SJSA1 (cell line): ENCODE results near the gene GABRB3. TPM values are rescaled to one million over a fixed set of nuclear protein-coding genes. Genes with fewer than 3 reads are reported as not detected.

Source experiments
- DNase-seq, 2 experiments: peaks; one replicate each; pipeline ENCODE4 v3.0.0-alpha.2; 2015 to 2020; ENCODE audit warnings: low spot score in 2 of 2, low read depth in 1 of 2
- H3K27ac ChIP-seq: fragments of 250-450 bp; sonication (Bioruptor Pico); 2 replicates; pipeline ENCODE4 v1.5.1; 2020; ENCODE audit warnings: mild to moderate bottlenecking, moderate library complexity
- H3K27me3 ChIP-seq: fragments of 250-450 bp; sonication (Bioruptor Pico); replicated peaks from 2 replicates; pipeline ENCODE4 v1.5.1; 2020; ENCODE audit warnings: mild to moderate bottlenecking, moderate library complexity
- H3K36me3 ChIP-seq: fragments of 250-450 bp; sonication (Bioruptor Pico); 2 replicates; pipeline ENCODE4 v1.5.1; 2020; ENCODE audit warnings: mild to moderate bottlenecking
- H3K4me1 ChIP-seq: fragments of 250-450 bp; sonication (Bioruptor Pico); replicated peaks from 2 replicates; pipeline ENCODE4 v1.6.1; 2021; ENCODE audit warnings: mild to moderate bottlenecking
- H3K4me3 ChIP-seq: fragments of 250-450 bp; sonication (Bioruptor Pico); 2 replicates; pipeline ENCODE4 v1.5.1; 2020; ENCODE audit warnings: mild to moderate bottlenecking
- H3K9me3 ChIP-seq: fragments of 250-450 bp; sonication (Bioruptor Pico); replicated peaks from 2 replicates; pipeline ENCODE4 v1.5.1; 2020; ENCODE audit warnings: mild to moderate bottlenecking
- total RNA-seq: library from RNA; depleted of rRNA; stranded (reverse); fragments of >200 nt; shearing (Covaris generic); gene quantifications from 2 replicates; pipeline ENCODE4 v1.2.3, GENCODE V29; 2014

GABRB3 gene
- total RNA-seq, 1 experiment from 2014 or later: not detected

DNA sequence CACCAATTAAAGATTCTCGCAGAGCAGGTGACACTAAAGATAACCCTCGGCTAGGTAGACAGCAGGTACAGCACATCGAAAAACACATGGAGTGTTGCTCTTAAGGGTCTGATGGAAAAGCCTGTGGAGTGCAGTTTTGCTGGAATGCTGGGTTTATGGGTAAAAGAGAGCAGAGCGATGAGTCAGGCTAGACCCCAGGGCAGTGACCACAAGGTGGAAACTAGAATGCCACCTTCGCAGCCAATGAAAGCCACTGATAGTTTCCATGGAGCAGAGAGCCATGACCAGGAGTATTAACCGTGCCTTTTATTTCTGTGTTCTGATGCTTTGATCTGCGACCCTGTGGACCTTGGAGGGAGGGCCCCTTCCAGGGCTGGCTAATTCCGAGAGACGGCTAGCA, 149.8 kb downstream of the GABRB3 start:
- Histone ChIP-seq H3K4me3 (no peak overlapping the region), H3K9me3 (0 out of 2 replicates have a peak, but pooled peaks cover 3% of the 10 kb centered on the region), H3K27me3 (no peaks in the 10 kb centered on the region), H3K27ac (no peak overlapping the region), H3K36me3 (no peaks in the 10 kb centered on the region), H3K4me1 (no peaks in the 10 kb centered on the region)
- no peak for DNase-seq

- H3K4me1 ChIP-seq: no peaks in the 10 kb centered on the region
- DNase-seq: no peak
- no peak overlapping the region for H3K27ac ChIP-seq
- H3K4me3 ChIP-seq: no peak overlapping the region
- no peaks in the 10 kb centered on the region for H3K27me3 ChIP-seq
- H3K36me3 ChIP-seq: no peaks in the 10 kb centered on the region
- 0 out of 2 replicates have a peak, but pooled peaks cover 3% of the 10 kb centered on the region for H3K9me3 ChIP-seq
Measured at GRCh38 chr15:26621816-26622215, 151.1 kb downstream of the GABRB3 start.

GRCh38 chr15:26620528-26621458, 152.1 kb downstream of the GABRB3 start:
- no peak for DNase-seq
- Histone ChIP-seq H3K36me3 (no peaks in the 10 kb centered on the region), H3K9me3 (no peaks in the 10 kb centered on the region), H3K4me1 (no peaks in the 10 kb centered on the region), H3K4me3 (no peak overlapping the region), H3K27ac (no peak overlapping the region), H3K27me3 (no peaks in the 10 kb centered on the region)

- Histone ChIP-seq H3K9me3 (no peaks in the 10 kb centered on the region; the same call in 1 of the 2 replicates), H3K4me1 (no peaks in the 10 kb centered on the region), H3K4me3 (no peak overlapping the region), H3K27me3 (no peaks in the 10 kb centered on the region), H3K36me3 (no peaks in the 10 kb centered on the region), H3K27ac (no peak overlapping the region)
- DNase-seq: no peak
Measured at GRCh38 chr15:26615927-26616302, 157.0 kb downstream of the GABRB3 start.

GRCh38 chr15:26615188-26615926, 157.5 kb downstream of the GABRB3 start:
- Histone ChIP-seq H3K9me3 (no peaks in the 10 kb centered on the region; the same call in 1 of the 2 replicates), H3K27ac (no peak overlapping the region), H3K4me3 (no peak overlapping the region), H3K4me1 (no peaks in the 10 kb centered on the region), H3K36me3 (no peaks in the 10 kb centered on the region), H3K27me3 (no peaks in the 10 kb centered on the region)
- DNase-seq: no peak

DNA sequence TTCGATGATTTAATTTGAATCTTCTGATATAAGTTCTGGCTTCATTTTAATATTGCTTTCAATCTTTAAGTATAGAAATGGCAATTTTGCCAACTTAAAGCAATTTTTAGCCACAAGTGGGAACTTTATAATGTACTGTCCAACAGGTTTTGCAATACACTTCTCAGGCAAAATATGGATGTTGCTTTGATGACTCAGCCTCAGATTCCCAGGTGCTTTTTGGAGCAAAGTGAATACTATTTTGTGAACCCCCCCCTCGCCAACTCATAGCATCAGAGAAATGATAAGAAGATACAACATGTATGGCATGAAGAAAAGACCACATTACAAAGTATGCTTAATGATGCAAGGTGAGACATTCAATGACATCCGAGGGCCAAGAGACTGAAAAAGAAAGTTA, 158.1 kb downstream of the GABRB3 start:
- H3K27ac ChIP-seq: no peak overlapping the region
- H3K4me3 ChIP-seq: no peak overlapping the region
- H3K36me3 ChIP-seq: no peaks in the 10 kb centered on the region
- no peaks in the 10 kb centered on the region for H3K27me3 ChIP-seq
- DNase-seq: no peak
- no peaks in the 10 kb centered on the region for H3K4me1 ChIP-seq
- no peaks in the 10 kb centered on the region; the same call in 1 of the 2 replicates for H3K9me3 ChIP-seq

GRCh38 chr15:26598704-26599103, 174.2 kb downstream of the GABRB3 start:
- Histone ChIP-seq H3K4me3 (no peak overlapping the region), H3K27me3 (no peaks in the 10 kb centered on the region)

DNA sequence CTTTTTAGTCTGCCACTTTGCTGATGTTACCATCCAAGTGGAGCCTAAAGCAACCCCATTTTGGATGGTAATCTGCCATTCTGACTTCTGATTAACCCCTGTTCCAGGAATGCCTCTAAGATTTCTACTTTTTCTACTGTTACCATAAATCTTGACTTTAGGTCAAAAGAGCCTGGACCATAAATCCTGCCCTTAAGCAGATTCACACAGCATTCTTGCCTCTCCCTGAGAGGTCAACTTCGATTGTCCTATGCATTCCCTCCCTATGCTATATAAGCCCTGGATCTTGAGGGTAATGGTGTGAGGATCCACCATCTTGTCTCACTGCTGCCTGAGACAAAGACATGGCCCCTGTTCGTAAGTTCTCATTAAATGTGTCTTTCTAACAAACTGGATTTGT, 177.3 kb downstream of the GABRB3 start:
- Histone ChIP-seq H3K9me3 (0 out of 2 replicates have a peak, but pooled peaks cover 3% of the 10 kb centered on the region), H3K4me1 (no peaks in the 10 kb centered on the region), H3K27me3 (no peaks in the 10 kb centered on the region), H3K4me3 (no peak overlapping the region), H3K27ac (no peak overlapping the region), H3K36me3 (no peaks in the 10 kb centered on the region)
- DNase-seq: no peak

More at GRCh38 chr15:26598704-26599103, 174.2 kb downstream of the GABRB3 start:
- Histone ChIP-seq H3K4me1 (no peaks in the 10 kb centered on the region), H3K27ac (no peak overlapping the region), H3K36me3 (no peaks in the 10 kb centered on the region), H3K9me3 (0 out of 2 replicates have a peak, but pooled peaks cover 3% of the 10 kb centered on the region)
- no peak for DNase-seq

- Histone ChIP-seq H3K4me1 (no peaks in the 10 kb centered on the region), H3K27ac (no peak overlapping the region), H3K9me3 (no peaks in the 10 kb centered on the region; the same call in 1 of the 2 replicates), H3K36me3 (no peaks in the 10 kb centered on the region), H3K4me3 (no peak overlapping the region), H3K27me3 (no peaks in the 10 kb centered on the region)
- DNase-seq: no peak
Measured at GRCh38 chr15:26590676-26591075, 182.2 kb downstream of the GABRB3 start.

GRCh38 chr15:26582840-26583239, 190.0 kb downstream of the GABRB3 start:
- DNase-seq: no peak
- Histone ChIP-seq H3K9me3 (peaks cover 10% of the 10 kb centered on the region), H3K27me3 (no peaks in the 10 kb centered on the region), H3K4me1 (no peaks in the 10 kb centered on the region), H3K27ac (no peak overlapping the region), H3K4me3 (no peak overlapping the region), H3K36me3 (no peaks in the 10 kb centered on the region)

DNA sequence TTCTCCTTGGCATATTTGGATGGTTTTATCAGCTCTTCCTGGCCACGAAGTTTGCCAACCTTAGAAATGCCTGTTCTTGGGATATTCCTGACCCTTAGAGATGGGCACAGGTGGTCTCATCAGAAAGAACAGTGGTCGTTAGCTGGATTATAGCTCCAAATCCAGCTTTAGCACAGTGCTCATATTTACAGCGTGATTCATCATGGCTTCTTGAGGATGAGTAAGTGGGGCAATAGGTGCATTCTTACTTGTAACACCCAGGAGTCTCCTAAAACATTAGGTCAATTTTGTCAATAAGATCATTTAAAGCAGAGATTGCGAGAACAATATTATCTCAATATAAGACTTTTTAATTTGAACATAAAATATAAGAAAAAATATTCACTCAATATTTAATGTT, 191.9 kb downstream of the GABRB3 start:
- Histone ChIP-seq H3K4me1 (no peaks in the 10 kb centered on the region), H3K36me3 (no peaks in the 10 kb centered on the region), H3K27ac (no peak overlapping the region), H3K4me3 (no peak overlapping the region), H3K27me3 (no peaks in the 10 kb centered on the region), H3K9me3 (peaks cover 10% of the 10 kb centered on the region)
- DNase-seq: no peak

DNA sequence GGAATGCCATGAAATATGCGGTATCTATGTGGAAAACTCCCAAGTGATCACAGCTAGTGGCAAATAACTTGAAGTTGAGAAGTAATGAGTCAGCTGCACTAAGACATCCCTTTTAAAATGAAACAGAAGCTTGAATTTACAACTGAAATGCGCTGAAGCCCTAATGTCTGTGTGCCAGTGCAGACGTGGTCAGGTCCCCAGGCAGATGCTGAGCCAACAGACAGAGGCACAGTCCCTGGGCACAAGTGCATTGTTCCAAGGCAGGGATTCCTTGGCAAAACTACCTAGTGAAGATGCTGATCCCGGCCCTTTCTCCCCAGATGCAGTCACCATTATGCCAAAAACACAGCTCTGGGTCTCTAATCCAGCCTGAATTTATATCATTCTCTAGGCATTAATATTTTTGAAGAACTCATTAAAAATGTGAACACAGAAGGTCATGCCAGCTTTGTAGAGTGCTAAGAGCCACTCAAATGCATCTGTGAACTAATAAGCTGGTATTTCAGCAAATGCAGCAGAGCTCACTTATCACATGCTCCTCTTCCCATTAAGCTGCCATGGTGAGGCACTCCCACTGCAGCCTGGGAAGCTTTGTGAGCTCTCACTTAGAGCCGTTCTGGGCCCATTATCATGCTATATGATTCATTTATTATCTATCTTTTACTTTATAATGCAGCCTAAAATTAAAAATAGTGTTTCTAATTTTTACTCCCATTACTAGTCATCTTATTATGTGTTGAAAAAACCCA, 200.1 kb downstream of the GABRB3 start:
- H3K4me3 ChIP-seq: no peak overlapping the region
- H3K27ac ChIP-seq: no peak overlapping the region
- no peak for DNase-seq
- no peaks in the 10 kb centered on the region for H3K27me3 ChIP-seq
- no peaks in the 10 kb centered on the region for H3K4me1 ChIP-seq
- no peaks in the 10 kb centered on the region; the same call in 1 of the 2 replicates for H3K9me3 ChIP-seq
- H3K36me3 ChIP-seq: no peaks in the 10 kb centered on the region

- Histone ChIP-seq H3K36me3 (no peaks in the 10 kb centered on the region), H3K4me3 (no peak overlapping the region), H3K27ac (no peak overlapping the region), H3K9me3 (no peaks in the 10 kb centered on the region; the same call in 1 of the 2 replicates), H3K27me3 (no peaks in the 10 kb centered on the region), H3K4me1 (no peaks in the 10 kb centered on the region)
- DNase-seq: no peak
Measured at GRCh38 chr15:26571346-26571745, 201.5 kb downstream of the GABRB3 start.
